ENCODE data around the gene STARD9.
"Not testable (repeated sequence)": the region's sequence is repeated elsewhere in the genome, so short reads cannot be mapped to it uniquely, and the experiment has no call there.

DNA sequence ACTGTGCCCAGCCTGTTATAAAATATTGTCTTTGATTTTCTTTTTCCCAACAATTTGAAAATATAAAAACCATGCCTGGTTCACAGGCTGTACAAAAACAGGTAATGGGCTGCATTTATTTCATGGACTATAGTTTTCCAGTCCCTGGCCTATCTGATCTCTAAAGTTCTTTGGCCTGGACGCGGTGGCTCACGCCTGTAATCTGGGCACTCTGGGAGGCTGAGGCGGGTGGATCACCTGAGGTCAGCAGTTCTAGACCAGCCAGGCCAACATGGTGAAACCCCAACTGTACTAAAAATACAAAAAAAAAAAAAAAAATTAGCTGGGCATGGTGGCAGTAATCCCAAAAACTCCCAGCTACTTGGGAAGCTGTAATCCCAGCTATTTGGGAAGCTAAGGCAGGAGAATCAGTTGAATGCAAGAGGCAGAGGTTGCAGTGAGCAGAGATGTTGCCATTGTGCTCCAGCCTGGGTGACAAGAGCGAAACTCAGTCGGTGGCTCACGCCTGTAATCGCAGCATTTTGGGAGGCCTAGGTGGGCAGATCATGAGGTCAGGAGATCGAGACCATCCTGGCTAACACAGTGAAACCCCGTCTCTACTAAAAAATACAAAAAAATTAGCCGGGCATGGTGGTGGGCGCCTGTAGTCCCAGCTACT lies 18.7 kb upstream of the STARD9 start:
- TF ChIP-seq, protein P1, sequence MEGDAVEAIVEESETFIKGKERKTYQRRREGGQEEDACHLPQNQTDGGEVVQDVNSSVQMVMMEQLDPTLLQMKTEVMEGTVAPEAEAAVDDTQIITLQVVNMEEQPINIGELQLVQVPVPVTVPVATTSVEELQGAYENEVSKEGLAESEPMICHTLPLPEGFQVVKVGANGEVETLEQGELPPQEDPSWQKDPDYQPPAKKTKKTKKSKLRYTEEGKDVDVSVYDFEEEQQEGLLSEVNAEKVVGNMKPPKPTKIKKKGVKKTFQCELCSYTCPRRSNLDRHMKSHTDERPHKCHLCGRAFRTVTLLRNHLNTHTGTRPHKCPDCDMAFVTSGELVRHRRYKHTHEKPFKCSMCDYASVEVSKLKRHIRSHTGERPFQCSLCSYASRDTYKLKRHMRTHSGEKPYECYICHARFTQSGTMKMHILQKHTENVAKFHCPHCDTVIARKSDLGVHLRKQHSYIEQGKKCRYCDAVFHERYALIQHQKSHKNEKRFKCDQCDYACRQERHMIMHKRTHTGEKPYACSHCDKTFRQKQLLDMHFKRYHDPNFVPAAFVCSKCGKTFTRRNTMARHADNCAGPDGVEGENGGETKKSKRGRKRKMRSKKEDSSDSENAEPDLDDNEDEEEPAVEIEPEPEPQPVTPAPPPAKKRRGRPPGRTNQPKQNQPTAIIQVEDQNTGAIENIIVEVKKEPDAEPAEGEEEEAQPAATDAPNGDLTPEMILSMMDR (conservative IDR thresholded peaks at IDR 0.05) = not testable (repeated sequence)
- not testable (repeated sequence) for TF ChIP-seq ZFX (IDR thresholded peaks at IDR 0.05)
